Measurements from ENCODE around the gene SLC35B2. TPM values are rescaled to one million over a fixed set of nuclear protein-coding genes. Genes with fewer than 3 reads are reported as not detected.

The SLC35B2 gene
- total and polyA plus RNA-seq, 2 experiments from 2014 or later = 14.0 to 30.9 TPM

- Mint-ChIP-seq H3K27ac (no peak overlapping the region), H3K27me3 (ENCODE audit: insufficient read depth, low read depth, poor library complexity) (peaks cover 38% of the 10 kb centered on the region), H3K4me1 (peaks cover 52% of the 10 kb centered on the region), H3K4me3 (peak overlapping the region; percentile 28; the same call in 2 of the 3 replicates), H3K9me3 (no peaks in the 10 kb centered on the region), H3K36me3 (ENCODE audit: low read depth) (peaks cover under 1% of the 10 kb centered on the region; the same call in 2 of the 3 replicates)
- Histone ChIP-seq H3K4me2 (peak overlapping the region; percentile 74), H4K20me1 (replicated peaks; ENCODE audit: insufficient read depth) (peaks cover 6% of the 10 kb centered on the region; the same call in 1 of the 2 replicates), H2AFZ (peak overlapping the region; percentile 16; the same call in 1 of the 2 replicates), H3K36me3 (ENCODE audit: insufficient read depth) (no peaks in the 10 kb centered on the region), H3F3A (replicated peaks; ENCODE audit: low read depth) (0 out of 2 replicates have a peak, but pooled peaks cover 19% of the 10 kb centered on the region), H3K27ac (ENCODE audit: low read depth) (no peak overlapping the region), H3K4me3 (peak overlapping the region; percentile 39), H3K79me2 (replicated peaks; ENCODE audit: insufficient read depth) (peaks cover 9% of the 10 kb centered on the region; the same call in 1 of the 2 replicates), H3K27me3 (ENCODE audit: insufficient read depth) (peaks cover 19% of the 10 kb centered on the region), H3K4me1 (ENCODE audit: insufficient read depth) (peaks cover 27% of the 10 kb centered on the region), H3K9me2 (ENCODE audit: insufficient read depth) (no peaks in the 10 kb centered on the region)
- ATAC-seq (peak; percentile 17), DNase-seq (ENCODE audit: low spot score) (peak; percentile 95)
- TF ChIP-seq ETS1 (IDR thresholded peaks at IDR 0.05) (no peak), CTCF (conservative IDR thresholded peaks at IDR 0.05; ENCODE audit: low read depth in 2 of 2) (peak; percentile 93 to 99)
Observed at GRCh38 chr6:44268095-44268628, 10.8 kb upstream of the SLC35B2 start.

- peaks cover 31% of the 10 kb centered on the region for H3K4me1 ChIP-seq (ENCODE audit: insufficient read depth)
Observed at GRCh38 chr6:44267252-44267651, 9.9 kb upstream of the SLC35B2 start.

More at GRCh38 chr6:44267252-44267651, 9.9 kb upstream of the SLC35B2 start:
- H3F3A ChIP-seq (replicated peaks; ENCODE audit: low read depth) = 0 out of 2 replicates have a peak, but pooled peaks cover 19% of the 10 kb centered on the region
- H3K27me3 ChIP-seq (ENCODE audit: insufficient read depth) = peaks cover 19% of the 10 kb centered on the region
- peaks cover 6% of the 10 kb centered on the region; the same call in 1 of the 2 replicates for H4K20me1 ChIP-seq (replicated peaks; ENCODE audit: insufficient read depth)
- ATAC-seq (no peak), DNase-seq (ENCODE audit: low spot score) (no peak)
- Mint-ChIP-seq H3K4me3 (no peak overlapping the region), H3K27me3 (ENCODE audit: insufficient read depth, low read depth, poor library complexity) (peaks cover 44% of the 10 kb centered on the region), H3K4me1 (peaks cover 58% of the 10 kb centered on the region), H3K9me3 (no peaks in the 10 kb centered on the region), H3K27ac (no peak overlapping the region), H3K36me3 (ENCODE audit: low read depth) (no peaks in the 10 kb centered on the region)
- no peaks in the 10 kb centered on the region for H3K36me3 ChIP-seq (ENCODE audit: insufficient read depth)
- H3K4me2 ChIP-seq = no peak overlapping the region
- H2AFZ ChIP-seq = no peak overlapping the region
- no peak overlapping the region for H3K27ac ChIP-seq (ENCODE audit: low read depth)
- no peaks in the 10 kb centered on the region for H3K9me2 ChIP-seq (ENCODE audit: insufficient read depth)
- no peak for TF ChIP-seq ZNF114 (CRISPR knock-in tag; IDR thresholded peaks at IDR 0.05)
- no peak for TF ChIP-seq ETS1 (IDR thresholded peaks at IDR 0.05)
- no peak for TF ChIP-seq EZH2phosphoT487 (IDR thresholded peaks at IDR 0.05; ENCODE audit: unreplicated experiment)
- no peak for TF ChIP-seq STAT1 (IDR thresholded peaks at IDR 0.05; ENCODE audit: unreplicated experiment)
- TF ChIP-seq CTCF (conservative IDR thresholded peaks at IDR 0.05; ENCODE audit: low read depth in 2 of 2) = no peak
- H3K4me3 ChIP-seq = no peak overlapping the region
- peaks cover 9% of the 10 kb centered on the region; the same call in 1 of the 2 replicates for H3K79me2 ChIP-seq (replicated peaks; ENCODE audit: insufficient read depth)

All from GM23338 (cell line).